ENCODE data around the gene SLC6A7. TPM values are rescaled to one million over a fixed set of nuclear protein-coding genes. Genes with fewer than 3 reads are reported as not detected.

Gene SLC6A7
- total RNA-seq, 1 donor from 2014 or later = not detected

- Mint-ChIP-seq H3K36me3 (ENCODE audit: low read depth, unreplicated experiment) (no peaks in the 10 kb centered on the region), H3K4me3 (ENCODE audit: unreplicated experiment) (no peak overlapping the region), H3K27me3 (ENCODE audit: unreplicated experiment) (peaks cover 3% of the 10 kb centered on the region), H3K27ac (ENCODE audit: unreplicated experiment) (no peak overlapping the region), H3K9me3 (ENCODE audit: unreplicated experiment) (no peaks in the 10 kb centered on the region), H3K4me1 (ENCODE audit: unreplicated experiment) (peaks cover 15% of the 10 kb centered on the region)
- TF ChIP-seq, protein P1, sequence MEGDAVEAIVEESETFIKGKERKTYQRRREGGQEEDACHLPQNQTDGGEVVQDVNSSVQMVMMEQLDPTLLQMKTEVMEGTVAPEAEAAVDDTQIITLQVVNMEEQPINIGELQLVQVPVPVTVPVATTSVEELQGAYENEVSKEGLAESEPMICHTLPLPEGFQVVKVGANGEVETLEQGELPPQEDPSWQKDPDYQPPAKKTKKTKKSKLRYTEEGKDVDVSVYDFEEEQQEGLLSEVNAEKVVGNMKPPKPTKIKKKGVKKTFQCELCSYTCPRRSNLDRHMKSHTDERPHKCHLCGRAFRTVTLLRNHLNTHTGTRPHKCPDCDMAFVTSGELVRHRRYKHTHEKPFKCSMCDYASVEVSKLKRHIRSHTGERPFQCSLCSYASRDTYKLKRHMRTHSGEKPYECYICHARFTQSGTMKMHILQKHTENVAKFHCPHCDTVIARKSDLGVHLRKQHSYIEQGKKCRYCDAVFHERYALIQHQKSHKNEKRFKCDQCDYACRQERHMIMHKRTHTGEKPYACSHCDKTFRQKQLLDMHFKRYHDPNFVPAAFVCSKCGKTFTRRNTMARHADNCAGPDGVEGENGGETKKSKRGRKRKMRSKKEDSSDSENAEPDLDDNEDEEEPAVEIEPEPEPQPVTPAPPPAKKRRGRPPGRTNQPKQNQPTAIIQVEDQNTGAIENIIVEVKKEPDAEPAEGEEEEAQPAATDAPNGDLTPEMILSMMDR (IDR thresholded peaks at IDR 0.05; ENCODE audit: unreplicated experiment) = no peak
- DNase-seq (ENCODE audit: low spot score) = no peak
These were observed 9.4 kb upstream of the SLC6A7 start for GRCh38 chr5:150180241-150181026.

DNA sequence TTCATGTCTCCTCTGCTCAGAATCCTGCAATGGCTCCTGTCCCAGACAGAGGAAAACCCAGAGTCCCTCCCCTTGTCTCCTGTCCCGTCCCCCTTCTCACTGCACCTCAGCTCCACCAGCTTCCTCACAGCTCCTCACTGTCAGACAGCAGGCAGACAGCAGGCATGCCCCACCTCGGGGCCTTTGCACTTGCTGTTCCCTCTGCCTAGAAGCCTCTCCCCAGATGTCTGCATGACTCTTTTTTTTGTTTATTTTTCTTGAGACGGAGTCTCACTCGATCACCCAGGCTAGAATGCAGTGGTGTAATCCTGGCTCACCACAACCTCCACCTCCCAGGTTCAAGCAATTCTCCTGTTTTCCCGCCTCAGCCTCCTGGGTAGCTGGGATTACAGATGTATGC is 8.8 kb upstream of the SLC6A7 start:
- no peaks in the 10 kb centered on the region for H3K36me3 Mint-ChIP-seq (ENCODE audit: low read depth, unreplicated experiment)
- peaks cover 3% of the 10 kb centered on the region for H3K27me3 Mint-ChIP-seq (ENCODE audit: unreplicated experiment)
- H3K27ac Mint-ChIP-seq (ENCODE audit: unreplicated experiment) = no peak overlapping the region
- TF ChIP-seq, protein P1 (IDR thresholded peaks at IDR 0.05; ENCODE audit: unreplicated experiment) = no peak
- no peaks in the 10 kb centered on the region for H3K9me3 Mint-ChIP-seq (ENCODE audit: unreplicated experiment)
- DNase-seq (ENCODE audit: low spot score) = no peak
- H3K4me1 Mint-ChIP-seq (ENCODE audit: unreplicated experiment) = peaks cover 15% of the 10 kb centered on the region
- H3K4me3 Mint-ChIP-seq (ENCODE audit: unreplicated experiment) = no peak overlapping the region

DNA sequence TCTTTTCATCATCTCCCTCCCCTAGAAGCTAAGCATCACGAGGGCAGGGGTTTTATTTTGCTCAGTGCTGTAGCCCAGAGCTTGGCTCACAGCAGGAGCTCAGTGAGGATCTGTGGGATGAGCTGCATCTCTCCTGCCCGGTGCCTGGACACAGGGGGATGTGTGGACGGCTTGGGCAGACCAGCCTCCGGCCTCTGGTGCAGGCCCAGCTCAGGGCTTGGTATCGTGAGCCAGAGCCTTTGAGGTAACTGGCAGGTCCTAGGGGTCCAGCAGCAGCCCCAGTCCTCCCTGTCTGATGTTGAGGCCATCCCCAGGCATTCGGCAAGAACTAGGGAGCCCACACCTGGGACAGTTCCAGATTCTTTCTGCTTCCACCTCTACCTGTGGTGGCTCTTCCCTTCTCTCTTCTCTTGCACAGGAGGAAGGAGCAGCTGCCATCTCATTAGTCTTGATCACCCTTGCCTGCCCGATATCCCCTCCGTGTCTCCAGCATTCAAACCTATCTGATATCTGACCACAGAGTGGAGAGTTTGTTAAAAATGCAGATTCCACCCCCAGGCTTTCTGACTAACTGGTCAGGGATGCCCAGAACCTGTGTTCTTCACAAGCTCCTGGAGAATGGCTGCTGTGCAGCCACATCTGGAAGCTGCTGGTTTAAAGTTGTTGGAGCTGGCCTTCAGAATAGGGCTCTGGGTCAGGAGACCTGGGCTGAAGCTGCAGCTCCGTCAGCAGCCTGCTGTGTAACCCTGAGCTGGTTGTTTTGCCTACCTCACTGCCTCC is 7.9 kb upstream of the SLC6A7 start:
- H3K27me3 Mint-ChIP-seq (ENCODE audit: unreplicated experiment) = peaks cover 4% of the 10 kb centered on the region
- no peak overlapping the region for H3K4me3 Mint-ChIP-seq (ENCODE audit: unreplicated experiment)
- DNase-seq (ENCODE audit: low spot score) = no peak
- no peaks in the 10 kb centered on the region for H3K9me3 Mint-ChIP-seq (ENCODE audit: unreplicated experiment)
- TF ChIP-seq, protein P1 (IDR thresholded peaks at IDR 0.05; ENCODE audit: unreplicated experiment) = no peak
- H3K27ac Mint-ChIP-seq (ENCODE audit: unreplicated experiment) = no peak overlapping the region
- H3K36me3 Mint-ChIP-seq (ENCODE audit: low read depth, unreplicated experiment) = no peaks in the 10 kb centered on the region
- H3K4me1 Mint-ChIP-seq (ENCODE audit: unreplicated experiment) = peaks cover 11% of the 10 kb centered on the region

DNA sequence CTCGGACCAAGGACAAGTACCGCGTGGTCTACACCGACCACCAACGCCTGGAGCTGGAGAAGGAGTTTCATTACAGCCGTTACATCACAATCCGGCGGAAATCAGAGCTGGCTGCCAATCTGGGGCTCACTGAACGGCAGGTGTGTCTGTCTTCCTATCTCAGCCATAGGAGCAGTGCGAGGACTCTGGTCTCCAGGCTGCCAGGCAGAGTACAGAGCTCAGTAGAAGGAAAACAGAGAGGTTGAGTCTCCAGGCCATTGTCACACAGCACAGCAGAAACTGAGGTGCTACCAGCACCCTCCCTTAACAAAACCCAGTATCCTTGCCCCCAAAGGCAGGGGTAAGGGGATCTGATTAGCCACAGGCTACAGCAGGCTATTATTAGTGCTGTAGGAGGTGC is 7.1 kb upstream of the SLC6A7 start:
- Mint-ChIP-seq H3K9me3 (ENCODE audit: unreplicated experiment) (no peaks in the 10 kb centered on the region), H3K4me3 (ENCODE audit: unreplicated experiment) (no peak overlapping the region), H3K27me3 (ENCODE audit: unreplicated experiment) (peaks cover 9% of the 10 kb centered on the region), H3K27ac (ENCODE audit: unreplicated experiment) (no peak overlapping the region), H3K4me1 (ENCODE audit: unreplicated experiment) (peaks cover 11% of the 10 kb centered on the region), H3K36me3 (ENCODE audit: low read depth, unreplicated experiment) (no peaks in the 10 kb centered on the region)
- TF ChIP-seq, protein P1 (IDR thresholded peaks at IDR 0.05; ENCODE audit: unreplicated experiment) = no peak
- no peak for DNase-seq (ENCODE audit: low spot score)

DNA sequence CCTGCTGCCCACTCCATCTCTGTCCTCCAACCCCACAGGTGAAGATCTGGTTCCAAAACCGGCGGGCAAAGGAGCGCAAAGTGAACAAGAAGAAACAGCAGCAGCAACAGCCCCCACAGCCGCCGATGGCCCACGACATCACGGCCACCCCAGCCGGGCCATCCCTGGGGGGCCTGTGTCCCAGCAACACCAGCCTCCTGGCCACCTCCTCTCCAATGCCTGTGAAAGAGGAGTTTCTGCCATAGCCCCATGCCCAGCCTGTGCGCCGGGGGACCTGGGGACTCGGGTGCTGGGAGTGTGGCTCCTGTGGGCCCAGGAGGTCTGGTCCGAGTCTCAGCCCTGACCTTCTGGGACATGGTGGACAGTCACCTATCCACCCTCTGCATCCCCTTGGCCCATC is 6.4 kb upstream of the SLC6A7 start:
- H3K9me3 Mint-ChIP-seq (ENCODE audit: unreplicated experiment) = no peaks in the 10 kb centered on the region
- peaks cover 9% of the 10 kb centered on the region for H3K27me3 Mint-ChIP-seq (ENCODE audit: unreplicated experiment)
- no peaks in the 10 kb centered on the region for H3K36me3 Mint-ChIP-seq (ENCODE audit: low read depth, unreplicated experiment)
- no peak overlapping the region for H3K4me3 Mint-ChIP-seq (ENCODE audit: unreplicated experiment)
- H3K4me1 Mint-ChIP-seq (ENCODE audit: unreplicated experiment) = peaks cover 11% of the 10 kb centered on the region
- TF ChIP-seq, protein P1 (IDR thresholded peaks at IDR 0.05; ENCODE audit: unreplicated experiment) = no peak
- no peak for DNase-seq (ENCODE audit: low spot score)
- H3K27ac Mint-ChIP-seq (ENCODE audit: unreplicated experiment) = no peak overlapping the region

Measured in endothelial cell (in vitro differentiated cells).